Hippocampal formation (tissue), 2 donors: ENCODE data around the gene ISYNA1.

ENCODE experiments used
- DNase-seq, 2 donors: peaks; one replicate each; lab custom pipeline; 2025; lab: John Stamatoyannopoulos, UW

ISYNA1 gene

DNA sequence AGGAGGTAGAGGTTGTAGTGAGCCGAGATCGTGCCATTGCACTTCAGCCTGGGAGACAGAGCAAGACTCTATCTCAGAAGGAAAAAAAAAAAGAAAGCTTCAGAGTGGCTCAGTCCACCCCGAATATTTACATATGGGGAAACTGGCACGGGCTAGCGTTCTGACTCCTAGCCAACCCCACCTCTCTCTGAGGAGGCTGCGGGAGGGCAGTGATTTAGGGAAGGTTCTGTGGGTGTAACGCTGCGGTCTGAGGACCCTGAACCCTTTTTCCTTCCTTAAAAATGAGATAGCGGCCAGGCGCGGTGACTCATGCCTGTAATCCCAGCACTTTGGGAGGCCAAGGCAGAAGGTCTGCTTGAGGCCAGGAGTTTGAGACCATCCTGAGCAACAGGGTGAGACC, 45.5 kb downstream of the ISYNA1 start:
- no peak for DNase-seq

DNA sequence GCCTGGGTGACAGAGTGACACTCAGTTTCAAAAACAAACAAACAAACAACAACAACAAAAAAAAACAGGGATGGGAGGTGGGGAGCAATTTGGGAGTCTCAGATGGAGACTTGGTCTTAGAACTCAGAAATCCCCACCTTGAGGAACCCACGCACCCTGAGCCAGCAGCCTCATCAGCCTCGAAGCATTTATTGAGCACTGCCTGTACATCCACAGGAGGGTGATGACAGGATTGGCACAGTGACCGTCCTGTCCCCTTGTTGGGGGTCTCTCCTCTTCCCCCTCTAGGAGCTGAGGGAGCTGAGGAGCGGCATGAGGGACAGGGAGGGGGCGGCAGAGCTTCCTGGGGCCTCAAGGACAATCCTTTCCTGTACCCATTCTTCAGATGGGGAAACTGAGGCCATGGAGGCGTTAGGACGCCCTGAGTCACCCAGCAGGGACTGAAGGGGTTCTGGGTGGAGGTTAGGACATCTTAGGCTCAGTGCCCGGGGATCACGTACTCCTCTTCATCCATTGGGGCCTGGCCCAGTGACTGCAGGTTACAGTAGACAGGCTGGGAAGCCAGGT, 46.3 kb downstream of the ISYNA1 start:
- DNase-seq, result no peak

DNA sequence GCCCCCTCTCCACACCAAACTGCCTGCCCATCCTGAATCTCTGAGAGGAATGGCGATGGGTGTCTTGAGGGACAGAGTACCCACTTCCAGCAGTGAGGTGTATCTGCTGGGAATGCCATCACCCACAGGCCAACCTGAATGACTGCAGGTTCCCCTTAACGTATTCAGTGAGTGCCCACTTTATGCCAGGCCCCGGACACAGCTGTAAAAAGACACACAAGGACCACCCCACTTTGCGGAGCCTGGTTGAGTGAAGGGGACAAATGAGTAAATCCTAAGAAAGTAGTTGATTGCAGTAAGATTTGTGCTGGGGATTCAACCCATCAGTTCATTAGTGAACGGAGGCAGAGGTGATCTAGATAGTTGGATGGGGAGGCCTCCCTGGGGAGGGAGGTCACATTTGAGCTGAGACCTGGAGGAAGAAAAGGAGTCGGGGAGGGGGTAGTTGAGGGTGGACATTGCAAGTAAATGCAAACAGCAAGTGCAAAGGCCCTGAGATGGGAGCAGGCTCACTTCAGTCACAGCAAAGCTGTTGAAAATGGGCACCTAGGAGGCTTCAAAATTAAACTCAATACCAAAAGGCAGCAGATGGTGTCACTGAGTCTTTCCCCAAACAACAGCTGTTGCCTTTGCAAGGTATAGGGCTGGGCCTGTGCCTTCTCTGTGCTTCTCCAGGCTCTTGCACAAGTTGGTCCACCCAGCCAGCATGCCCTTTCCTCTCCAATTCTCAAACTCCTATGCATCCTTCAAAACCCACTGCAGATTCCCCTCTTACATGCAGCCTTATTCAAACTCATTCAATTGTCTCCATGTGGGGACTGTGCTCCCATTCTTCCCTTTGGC, 47.6 kb downstream of the ISYNA1 start:
- no peak for DNase-seq

DNA sequence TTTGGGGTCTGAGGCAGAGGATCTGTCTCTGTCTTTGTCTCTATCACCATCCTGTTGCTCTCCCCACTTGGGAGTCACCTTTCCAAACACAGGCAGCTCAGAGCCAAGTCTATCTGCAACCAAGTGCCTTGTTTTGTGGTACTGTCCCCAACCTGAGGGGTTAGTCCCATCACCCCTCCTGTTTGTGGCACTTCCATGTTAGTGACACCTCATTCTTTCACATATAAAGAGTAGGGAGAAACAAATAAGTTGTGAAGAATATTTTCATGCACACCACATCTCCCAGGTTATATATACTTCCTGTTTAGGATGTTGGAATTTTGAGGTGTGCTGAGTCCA, 48.2 kb downstream of the ISYNA1 start:
- no peak for DNase-seq

DNA sequence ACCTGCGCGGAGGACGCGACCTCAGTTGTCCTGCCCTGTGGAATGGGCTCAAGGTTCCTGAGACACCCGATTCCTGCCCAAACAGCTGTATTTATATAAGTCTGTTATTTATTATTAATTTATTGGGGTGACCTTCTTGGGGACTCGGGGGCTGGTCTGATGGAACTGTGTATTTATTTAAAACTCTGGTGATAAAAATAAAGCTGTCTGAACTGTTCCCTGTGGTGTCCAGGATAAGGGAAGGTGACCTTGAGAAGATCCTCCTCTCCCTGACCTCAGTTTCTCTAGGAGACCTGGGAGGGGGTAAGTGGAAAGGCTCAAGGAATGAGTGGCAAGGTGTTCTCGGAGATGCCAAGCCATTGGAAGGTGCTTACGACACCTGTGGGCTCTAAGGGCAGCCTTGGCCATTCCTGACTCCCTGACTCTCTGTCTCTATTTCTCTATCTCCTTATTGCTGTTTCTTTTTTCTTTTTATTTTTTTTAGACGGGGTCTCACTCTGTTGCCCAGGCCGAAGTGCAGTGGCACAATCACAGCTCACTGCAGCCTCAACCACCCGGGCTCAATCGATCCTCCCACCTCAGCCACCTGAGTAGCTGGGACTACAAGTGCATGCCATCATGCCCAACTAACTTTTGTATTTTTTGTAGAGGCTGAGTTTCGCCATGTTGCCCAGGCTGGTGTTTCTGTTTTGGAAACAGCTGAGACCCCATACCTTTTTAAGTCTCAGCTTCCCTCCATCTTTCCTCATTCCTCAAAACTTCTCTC, 48.8 kb downstream of the ISYNA1 start:
- DNase-seq, result no peak

DNA sequence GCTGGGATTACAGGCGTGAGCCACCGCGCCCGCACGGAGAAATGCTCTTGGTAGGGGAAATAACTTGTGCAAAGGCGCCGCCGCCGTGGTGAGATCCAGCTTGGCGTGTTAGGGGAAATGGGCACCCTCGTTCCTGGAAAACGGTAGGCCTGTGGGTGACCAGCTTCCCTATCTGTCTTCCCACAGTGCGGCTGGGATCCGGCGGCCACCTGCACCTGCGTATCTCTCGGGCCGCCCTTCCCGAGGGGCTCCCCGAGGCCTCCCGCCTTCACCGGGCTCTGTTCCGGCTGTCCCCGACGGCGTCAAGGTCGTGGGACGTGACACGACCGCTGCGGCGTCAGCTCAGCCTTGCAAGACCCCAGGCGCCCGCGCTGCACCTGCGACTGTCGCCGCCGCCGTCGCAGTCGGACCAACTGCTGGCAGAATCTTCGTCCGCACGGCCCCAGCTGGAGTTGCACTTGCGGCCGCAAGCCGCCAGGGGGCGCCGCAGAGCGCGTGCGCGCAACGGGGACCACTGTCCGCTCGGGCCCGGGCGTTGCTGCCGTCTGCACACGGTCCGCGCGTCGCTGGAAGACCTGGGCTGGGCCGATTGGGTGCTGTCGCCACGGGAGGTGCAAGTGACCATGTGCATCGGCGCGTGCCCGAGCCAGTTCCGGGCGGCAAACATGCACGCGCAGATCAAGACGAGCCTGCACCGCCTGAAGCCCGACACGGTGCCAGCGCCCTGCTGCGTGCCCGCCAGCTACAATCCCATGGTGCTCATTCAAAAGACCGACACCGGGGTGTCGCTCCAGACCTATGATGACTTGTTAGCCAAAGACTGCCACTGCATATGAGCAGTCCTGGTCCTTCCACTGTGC, 49.6 kb downstream of the ISYNA1 start:
- peak; percentile 2 to 67 for DNase-seq

DNA sequence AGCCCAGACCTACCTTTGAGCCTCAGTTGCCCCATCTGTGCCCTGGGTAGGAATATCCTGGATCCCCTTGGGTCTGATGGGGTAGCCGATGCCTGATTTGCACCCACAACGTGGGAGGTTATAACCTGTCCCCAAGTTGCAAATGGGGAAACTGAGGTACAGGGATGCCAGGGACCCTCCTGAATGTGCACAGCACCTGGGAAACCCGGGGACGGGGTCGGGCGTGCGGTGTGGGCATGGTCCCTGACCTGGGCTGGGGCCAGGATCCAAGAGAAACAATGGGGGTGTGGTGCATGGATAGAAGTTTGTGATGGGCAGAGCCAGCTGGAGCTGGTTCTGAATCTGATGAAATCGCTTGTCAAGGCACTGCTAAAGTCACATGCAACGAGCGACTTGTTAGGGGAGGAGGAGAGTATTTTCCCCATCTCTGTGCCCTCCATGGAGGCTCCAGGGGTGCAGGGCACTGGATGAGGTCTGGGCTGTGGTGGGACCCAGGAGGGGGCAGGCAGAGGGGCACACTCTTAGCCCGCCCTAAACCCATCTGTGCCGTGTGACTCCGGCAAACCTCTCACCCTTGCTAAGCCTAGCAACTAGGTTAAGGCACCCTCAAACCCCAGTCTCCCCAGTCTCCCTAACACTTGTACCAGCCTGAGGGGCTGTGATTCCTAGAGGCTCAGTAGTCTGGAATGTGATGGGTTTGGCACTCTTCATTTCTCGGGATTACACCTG, 51.2 kb downstream of the ISYNA1 start:
- no peak for DNase-seq

DNA sequence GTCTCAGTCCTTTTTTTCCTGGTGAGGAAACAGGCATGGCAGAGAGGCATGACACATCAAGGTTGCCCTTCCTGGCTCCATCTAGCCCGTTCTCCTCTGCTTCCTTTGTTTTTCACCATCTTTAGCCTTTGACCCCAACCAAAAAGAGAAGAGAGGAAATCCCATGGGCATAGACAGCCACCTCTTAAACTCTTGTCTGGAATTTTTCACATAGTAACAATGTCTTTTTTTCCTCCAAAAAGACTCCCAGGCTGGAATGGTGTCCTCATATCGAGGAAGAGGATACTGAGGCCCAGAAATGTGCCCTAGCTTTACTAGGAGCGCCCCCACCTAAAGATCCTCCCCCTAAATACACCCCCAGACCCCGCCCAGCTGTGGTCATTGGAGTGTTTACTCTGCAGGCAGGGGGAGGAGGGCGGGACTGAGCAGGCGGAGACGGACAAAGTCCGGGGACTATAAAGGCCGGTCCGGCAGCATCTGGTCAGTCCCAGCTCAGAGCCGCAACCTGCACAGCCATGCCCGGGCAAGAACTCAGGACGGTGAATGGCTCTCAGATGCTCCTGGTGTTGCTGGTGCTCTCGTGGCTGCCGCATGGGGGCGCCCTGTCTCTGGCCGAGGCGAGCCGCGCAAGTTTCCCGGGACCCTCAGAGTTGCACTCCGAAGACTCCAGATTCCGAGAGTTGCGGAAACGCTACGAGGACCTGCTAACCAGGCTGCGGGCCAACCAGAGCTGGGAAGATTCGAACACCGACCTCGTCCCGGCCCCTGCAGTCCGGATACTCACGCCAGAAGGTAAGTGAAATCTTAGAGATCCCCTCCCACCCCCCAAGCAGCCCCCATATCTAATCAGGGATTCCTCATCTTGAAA, 52.0 kb downstream of the ISYNA1 start, which contains the start of gene GDF15:
TSS of gene GDF15 (plus strand) at position 484 of the 868 bp plus-strand sequence. CDS start at position 516, 32 bp downstream.
- no peak for DNase-seq

DNA sequence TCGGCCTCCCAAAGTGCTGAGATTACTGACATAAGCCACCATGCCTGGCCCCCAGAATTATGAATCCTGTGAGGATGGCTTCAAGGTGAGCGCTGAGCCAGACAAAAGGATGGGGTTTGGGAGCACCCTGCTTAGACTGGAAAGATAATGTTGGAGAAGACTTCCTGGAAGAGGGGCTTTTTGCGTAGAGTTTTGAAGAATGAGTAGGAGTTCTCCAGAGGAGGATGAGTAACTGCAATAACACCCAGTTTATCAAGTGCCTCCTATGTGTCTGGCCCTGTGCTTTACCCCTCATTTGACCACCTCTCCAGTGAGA, 52.6 kb downstream of the ISYNA1 start:
- no peak for DNase-seq

DNA sequence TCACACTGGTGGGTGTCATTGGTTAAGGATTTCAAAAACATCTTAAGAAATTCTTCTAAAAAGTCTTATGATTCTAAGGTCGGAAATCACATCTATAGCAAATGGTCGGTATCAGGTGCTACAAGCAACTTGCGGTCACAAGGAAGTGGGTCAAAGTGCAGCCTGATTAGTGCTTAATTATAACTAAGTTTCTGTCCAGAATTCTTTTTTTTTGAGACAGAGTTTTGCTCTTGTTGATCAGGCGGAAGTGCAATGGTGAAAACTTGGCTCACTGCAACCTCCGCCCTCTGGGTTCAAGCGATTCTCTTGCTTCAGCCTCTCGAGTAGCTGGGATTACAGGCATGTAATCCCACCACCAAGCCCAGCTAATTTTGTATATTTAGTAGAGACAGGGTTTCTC, 53.2 kb downstream of the ISYNA1 start:
- DNase-seq, result no peak
